Sigmoid colon (tissue), 7 donors: ENCODE results near the gene RFFL. TPM values are rescaled to one million over a fixed set of nuclear protein-coding genes. Genes with fewer than 3 reads are reported as not detected.
A peak's percentile ranks its signal among the peaks of the same experiment; 100 is the strongest.

Experiments
- DNase-seq: peaks from one replicate; pipeline ENCODE4 v3.0.0-alpha.2; 2019
- H3K27ac ChIP-seq, 4 donors: fragments of 200-600 bp; sonication (generic); one replicate each; pipeline ENCODE4 v1.5.1; 2016 to 2019; ENCODE audit warnings: mild to moderate bottlenecking in 1 of 4
- H3K27me3 ChIP-seq, 3 donors: fragments of 200-600 bp; sonication (generic); one replicate each; pipeline ENCODE4 v1.5.1; 2019; ENCODE audit warnings: mild to moderate bottlenecking in 1 of 3
- H3K36me3 ChIP-seq, 4 donors: fragments of 200-600 bp; sonication (generic); one replicate each; pipeline ENCODE4 v1.5.1; 2016 to 2019
- H3K4me1 ChIP-seq, 4 donors: fragments of 200-600 bp; sonication (generic); one replicate each; pipeline ENCODE4 v1.5.1; 2017 to 2019
- H3K4me3 ChIP-seq, 4 donors: fragments of 200-600 bp; sonication (generic); one replicate each; pipeline ENCODE4 v1.5.1; 2017 to 2019; ENCODE audit warnings: mild to moderate bottlenecking in 2 of 4, moderate library complexity in 1 of 4
- H3K9me3 ChIP-seq, 4 donors: fragments of 200-600 bp in 3 of 4; sonication (generic) in 3 of 4; one replicate each; pipeline versions ENCODE4 v1.5.1 to v1.6.1; 2013 to 2019
- CTCF ChIP-seq, 4 experiments: fragments of 450-650 bp in 3 of 4; fragments of 200-600 bp in 1 of 4; IDR thresholded peaks; one replicate each; pipeline ENCODE4 v1.5.1; 2016 to 2019; ENCODE audit warnings: antibody characterized with exemption in 4 of 4, mild to moderate bottlenecking in 3 of 4, moderate library complexity in 2 of 4
- EP300 ChIP-seq, 4 donors: sonication (generic); formaldehyde crosslinking; IDR thresholded peaks; one replicate each; pipeline ENCODE4 v1.6.1; 2017; ENCODE audit warnings: antibody characterized with exemption in 4 of 4
- POLR2A ChIP-seq, 2 donors: fragments of 450-650 bp; IDR thresholded peaks; one replicate each; pipeline ENCODE4 v1.6.1; 2016; ENCODE audit warnings: antibody characterized with exemption in 2 of 2, mild to moderate bottlenecking in 2 of 2, moderate library complexity in 2 of 2
- POLR2AphosphoS5 ChIP-seq, 4 donors: sonication (generic); formaldehyde crosslinking; IDR thresholded peaks; one replicate each; pipeline ENCODE4 v1.6.1; 2017; ENCODE audit warnings: antibody characterized with exemption in 4 of 4
- WGBS, 2 donors: extraction: QIAGEN DNeasy Blood & Tissue Kit; methylation state at CpG; one replicate each; pipeline ENCODE4 v1.1.7; 2013; 5-methylcytosine and 5-hydroxymethylcytosine counted together
- intact Hi-C: fragments of 100-400 bp; cut with DNase I; formaldehyde crosslinking; loops from one replicate; pipeline ENCODE4 v1.15.1; 2023
- polyA plus RNA-seq, 3 donors: library from polyadenylated mRNA; stranded (reverse); fragments of 200-250 nt; gene quantifications; one replicate each; pipeline ENCODE4 v1.2.3, GENCODE V29; 2013
- total RNA-seq, 4 donors: library from RNA; depleted of rRNA; stranded (reverse); fragments of >200 nt; gene quantifications; one replicate each; pipeline ENCODE4 v1.1.0, GENCODE V29; 2016
- donor health status: healthy with polysubstance abuse.
- donor health status: Bipolar disorder and iron deficiency.
- donor health status: healthy.

Gene RFFL
- total and polyA plus RNA-seq, 7 donors, result 15.0 to 29.4 (median 22.9) TPM

- peak overlapping the region in 3 of 4 donors; percentile 73 to 79 (median 76) for H3K27ac ChIP-seq
- DNase-seq, result no peak
- no peaks in the 10 kb centered on the region for H3K27me3 ChIP-seq
- 75 to 86% methylated on average over 6 of the region's 6 CpGs for whole genome bisulfite sequencing, 2 donors
- H3K4me3 ChIP-seq, result no peak overlapping the region
- H3K36me3 ChIP-seq, result peaks cover 0 to 39% (median 17%) of the 10 kb centered on the region in 4 donors
- intact Hi-C loops, result no loop called here
- peaks cover 0 to 48% (median 41%) of the 10 kb centered on the region in 4 donors for H3K4me1 ChIP-seq
- TF ChIP-seq EP300 (IDR thresholded peaks at IDR 0.05) (no peak), CTCF (IDR thresholded peaks at IDR 0.05) (no peak), POLR2AphosphoS5 (IDR thresholded peaks at IDR 0.05) (no peak), POLR2A (IDR thresholded peaks at IDR 0.05) (no peak)
- no peaks in the 10 kb centered on the region for H3K9me3 ChIP-seq
These were observed 43.9 kb downstream of the RFFL start for GRCh38 chr17:35019386-35020179.

- Histone ChIP-seq H3K4me1 (peaks cover 0 to 45% (median 36%) of the 10 kb centered on the region in 4 donors), H3K27me3 (no peaks in the 10 kb centered on the region), H3K36me3 (peaks cover 3 to 47% (median 23%) of the 10 kb centered on the region in 4 donors), H3K9me3 (no peaks in the 10 kb centered on the region), H3K27ac (peak overlapping the region in 2 of 4 donors; percentile 76 to 79), H3K4me3 (no peak overlapping the region)
- intact Hi-C loops, result no loop called here
- TF ChIP-seq EP300 (IDR thresholded peaks at IDR 0.05), result no peak
- no peak for TF ChIP-seq POLR2A (IDR thresholded peaks at IDR 0.05)
- no peak for TF ChIP-seq POLR2AphosphoS5 (IDR thresholded peaks at IDR 0.05)
- no peak for TF ChIP-seq CTCF (IDR thresholded peaks at IDR 0.05)
- WGBS, 2 donors, result 21 to 76% methylated on average over 2 of the region's 2 CpGs
- no peak for DNase-seq
These were observed 44.7 kb downstream of the RFFL start for GRCh38 chr17:35018814-35019213.

GRCh38 chr17:35017021-35017420 lies 46.5 kb downstream of the RFFL start:
- TF ChIP-seq POLR2AphosphoS5 (IDR thresholded peaks at IDR 0.05), result no peak
- no peak for TF ChIP-seq POLR2A (IDR thresholded peaks at IDR 0.05)
- TF ChIP-seq CTCF (IDR thresholded peaks at IDR 0.05), result no peak
- TF ChIP-seq EP300 (IDR thresholded peaks at IDR 0.05), result no peak
- intact Hi-C loops, result no loop called here
- H3K27me3 ChIP-seq, result no peaks in the 10 kb centered on the region
- WGBS, 2 donors, result 95 to 96% methylated on average over 4 of the region's 4 CpGs
- no peak overlapping the region for H3K4me3 ChIP-seq
- H3K36me3 ChIP-seq, result peaks cover 5 to 65% (median 25%) of the 10 kb centered on the region in 4 donors
- no peak for DNase-seq
- no peak overlapping the region for H3K27ac ChIP-seq
- peaks cover 0 to 27% (median 19%) of the 10 kb centered on the region in 4 donors for H3K4me1 ChIP-seq
- H3K9me3 ChIP-seq, result no peaks in the 10 kb centered on the region

GRCh38 chr17:35016369-35016768 lies 47.1 kb downstream of the RFFL start:
- 97% methylated on average over 4 of the region's 4 CpGs for WGBS, 2 donors
- Histone ChIP-seq H3K9me3 (no peaks in the 10 kb centered on the region), H3K27me3 (no peaks in the 10 kb centered on the region), H3K27ac (no peak overlapping the region), H3K4me1 (peaks cover 0 to 21% (median 13%) of the 10 kb centered on the region in 4 donors), H3K4me3 (no peak overlapping the region), H3K36me3 (peaks cover 9 to 71% (median 30%) of the 10 kb centered on the region in 4 donors)
- intact Hi-C loops, result no loop called here
- TF ChIP-seq POLR2A (IDR thresholded peaks at IDR 0.05) (no peak), CTCF (IDR thresholded peaks at IDR 0.05) (no peak), EP300 (IDR thresholded peaks at IDR 0.05) (no peak), POLR2AphosphoS5 (IDR thresholded peaks at IDR 0.05) (no peak)
- DNase-seq, result no peak
